HCT116 (cell line): ENCODE data around the gene SPTBN1. TPM values are rescaled to one million over a fixed set of nuclear protein-coding genes. Genes with fewer than 3 reads are reported as not detected.

ENCODE experiments used
- ATAC-seq: fragments of 200-7000 bp; cut with Tn5 transposase; 2 replicates; pipeline ENCODE4 v1.9.1; 2020; ENCODE audit warnings: mild to moderate bottlenecking, moderate library complexity
- BruUV-seq: library from RNA; stranded (reverse); fragments of 400-500 nt; replicated peaks from 2 replicates; lab custom pipeline; 2021; lab: Mats Ljungman, UMichigan
- CTCF ChIA-PET: fragments of 300-600 bp; sonication (Branson Sonifier 250); formaldehyde crosslinking; loops from one replicate; lab custom pipeline; 2021; ENCODE audit warnings: antibody characterized with exemption; lab: Charles Lee
- POLR2A ChIA-PET: fragments of 300-600, 350-600 bp; sonication (Branson Sonifier 250); formaldehyde crosslinking; loops from one replicate; lab custom pipeline; 2021; ENCODE audit warnings: antibody characterized with exemption; lab: Charles Lee
- RAD21 ChIA-PET, 2 experiments: fragments of 300-600 bp; sonication (Branson Sonifier 250); formaldehyde crosslinking; loops; one replicate each; lab custom pipeline; 2023; ENCODE audit warnings: low total read pairs in 2 of 2; ENCODE audit not compliant: uncharacterized antibody in 2 of 2, unreplicated experiment in 2 of 2, low non-redundant PET in 1 of 2; lab: Charles Lee
- DNase-seq: peaks from one replicate; pipeline ENCODE4 v3.0.0-alpha.2; 2010; ENCODE audit warnings: low read depth, low spot score
- H2AFZ ChIP-seq: fragments of 200-600 bp; shearing (Covaris generic), sonication (generic); 2 replicates; pipeline ENCODE4 v1.6.1; 2017; ENCODE audit warnings: low read depth, mixed run types, mixed read lengths, antibody characterized with exemption, low read length; ENCODE audit not compliant: poor library complexity, severe bottlenecking
- H3K27ac ChIP-seq: 2 replicates; pipeline ENCODE4 v1.5.1; 2012; ENCODE audit warnings: low read depth, low read length
- H3K27me3 ChIP-seq: fragments of 200-600 bp; sonication (generic); 2 replicates; pipeline ENCODE4 v1.6.1; 2016; ENCODE audit warnings: mixed run types, low read length, mixed read lengths; ENCODE audit not compliant: insufficient read depth
- H3K36me3 ChIP-seq, 2 experiments: fragments of 200-500 bp in 1 of 2; fragments of 200-600 bp in 1 of 2; sonication (Bioruptor generic) in 1 of 2; sonication (generic) in 1 of 2; 2 replicates each; pipeline versions ENCODE4 v1.5.1 to v1.6.1; 2014 to 2016; ENCODE audit warnings: low read length in 2 of 2, inconsistent platforms in 1 of 2, mixed read lengths in 1 of 2, mixed run types in 1 of 2; ENCODE audit not compliant: insufficient read depth in 2 of 2, control insufficient read depth in 1 of 2
- H3K4me1 ChIP-seq, 2 experiments: fragments of 200-600 bp in 1 of 2; sonication (generic) in 1 of 2; 2 replicates each; pipeline versions ENCODE4 v1.5.1 to v1.6.1; 2012 to 2017; ENCODE audit warnings: low read length in 2 of 2, inconsistent platforms in 1 of 2, mild to moderate bottlenecking in 1 of 2, mixed read lengths in 1 of 2, mixed run types in 1 of 2, moderate library complexity in 1 of 2; ENCODE audit not compliant: insufficient read depth in 2 of 2, control insufficient read depth in 1 of 2
- H3K4me2 ChIP-seq: fragments of 200-600 bp; sonication (generic); 2 replicates; pipeline ENCODE4 v1.6.1; 2017; ENCODE audit warnings: mixed run types, low read length, mixed read lengths
- H3K4me3 ChIP-seq, 2 experiments: fragments of 200-600 bp in 1 of 2; sonication (generic) in 1 of 2; replicated peaks in 1 of 2; 2 replicates each; pipeline ENCODE4 v1.5.1; 2011 to 2016; ENCODE audit warnings: low read length in 2 of 2, control low read depth in 1 of 2, low read depth in 1 of 2, mild to moderate bottlenecking in 1 of 2, mixed read lengths in 1 of 2, mixed run types in 1 of 2
- H3K79me2 ChIP-seq: fragments of 200-600 bp; sonication (generic); 2 replicates; pipeline ENCODE4 v1.6.1; 2017; ENCODE audit warnings: mild to moderate bottlenecking, mixed run types, low read length, moderate library complexity, mixed read lengths; ENCODE audit not compliant: insufficient read depth
- H3K9ac ChIP-seq: fragments of 200-600 bp; sonication (generic); 2 replicates; pipeline ENCODE4 v1.6.1; 2016; ENCODE audit warnings: low read length, mixed read lengths
- H3K9me2 ChIP-seq: fragments of 200-600 bp; sonication (generic), shearing (Covaris generic); 2 replicates; pipeline ENCODE4 v1.6.1; 2017; ENCODE audit warnings: mixed run types, mild to moderate bottlenecking, moderate library complexity; ENCODE audit not compliant: insufficient read depth
- H3K9me3 ChIP-seq, 2 experiments: fragments of 200-500 bp in 1 of 2; fragments of 200-600 bp in 1 of 2; sonication (Bioruptor generic) in 1 of 2; sonication (generic) in 1 of 2; 2 replicates each; pipeline ENCODE4 v1.6.1; 2014 to 2017; ENCODE audit warnings: low read length in 2 of 2, mixed read lengths in 2 of 2, inconsistent platforms in 1 of 2, low read depth in 1 of 2, mild to moderate bottlenecking in 1 of 2, mixed run types in 1 of 2, moderate library complexity in 1 of 2; ENCODE audit not compliant: control insufficient read depth in 1 of 2, insufficient read depth in 1 of 2
- H4K20me1 ChIP-seq: fragments of 200-600 bp; sonication (generic), shearing (Covaris generic); 2 replicates; pipeline ENCODE4 v1.6.1; 2017; ENCODE audit warnings: mixed run types, mild to moderate bottlenecking, moderate library complexity; ENCODE audit not compliant: insufficient read depth
- CTCF ChIP-seq, 3 experiments: fragments of 200-600 bp in 1 of 3; sonication (generic) in 1 of 3; IDR thresholded peaks in 2 of 3; conservative IDR thresholded peaks in 1 of 3; 2 replicates each; pipeline ENCODE4 v1.5.1; 2012 to 2017; ENCODE audit warnings: low read depth in 2 of 3, low read length in 2 of 3, antibody characterized with exemption in 1 of 3, borderline replicate concordance in 1 of 3, control low read depth in 1 of 3, mild to moderate bottlenecking in 1 of 3, mixed read lengths in 1 of 3, mixed run types in 1 of 3, moderate library complexity in 1 of 3; ENCODE audit not compliant: insufficient read depth in 1 of 3
- EZH2 ChIP-seq: fragments of 200-600 bp; sonication (generic); IDR thresholded peaks from 2 replicates; pipeline ENCODE4 v1.6.1; 2017; ENCODE audit warnings: antibody characterized with exemption, mixed run types
- FOSL1 ChIP-seq: IDR thresholded peaks from 2 replicates; pipeline ENCODE4 v1.6.1; 2012; ENCODE audit warnings: low read depth
- REST ChIP-seq: IDR thresholded peaks from 2 replicates; pipeline ENCODE4 v1.6.1; 2012; ENCODE audit warnings: low read depth
- ZFX ChIP-seq: fragments of 450-650 bp; IDR thresholded peaks from 2 replicates; pipeline ENCODE4 v1.6.1; 2017
- intact Hi-C: fragments of 100-400 bp; cut with micrococcal nuclease; formaldehyde crosslinking; loops from 2 replicates; pipeline ENCODE4 v1.10.0; 2022
- total RNA-seq: library from RNA; stranded (reverse); gene quantifications from one replicate; pipeline ENCODE4 v1.2.1, GENCODE V29; 2021; ENCODE audit not compliant: unreplicated experiment

Gene SPTBN1
- total RNA-seq, 1 experiment from 2014 or later, result 84.4 TPM

- no peak for TF ChIP-seq CTCF (IDR thresholded peaks at IDR 0.05 in 2 of 3, conservative IDR thresholded peaks at IDR 0.05 in 1 of 3; ENCODE audit: borderline replicate concordance in 1 of 3, insufficient read depth in 1 of 3, low read depth in 2 of 3, low read length in 2 of 3)
- TF ChIP-seq, all 23 proteins: peak for 0
Measured at GRCh38 chr2:54577035-54577434, 120.9 kb downstream of the SPTBN1 start (continued).

GRCh38 chr2:54577944-54578647 lies 122.0 kb downstream of the SPTBN1 start:
- no peak overlapping the region for H3K9ac ChIP-seq
- no peak overlapping the region for H3K27ac ChIP-seq
- no peak overlapping the region for H3K4me3 ChIP-seq
- intact Hi-C loops, result no loop called here
- H3K4me2 ChIP-seq, result no peak overlapping the region
- no TSS peak for BruUV-seq
- RAD21 ChIA-PET, result no interaction called here
- H2AFZ ChIP-seq, result no peak overlapping the region
- H3K4me1 ChIP-seq, result peaks cover 13 to 21% of the 10 kb centered on the region in 2 experiments
- no peaks in the 10 kb centered on the region for H3K9me2 ChIP-seq
- POLR2A ChIA-PET, result no interaction called here
- H3K9me3 ChIP-seq, result no peaks in the 10 kb centered on the region
- no peaks in the 10 kb centered on the region for H3K27me3 ChIP-seq
- TF ChIP-seq FOSL1, result no peak
- TF ChIP-seq REST, result no peak
- no peak for TF ChIP-seq EZH2
- TF ChIP-seq ZFX, result no peak
- H3K36me3 ChIP-seq, result no peaks in the 10 kb centered on the region
- CTCF ChIA-PET, result no interaction called here
- no peak for DNase-seq
- peaks cover 4% of the 10 kb centered on the region; the same call in 1 of the 2 replicates for H4K20me1 ChIP-seq
- peaks cover 86% of the 10 kb centered on the region for H3K79me2 ChIP-seq
- no peak for ATAC-seq
